GM12892 (cell line): ENCODE measurements around the gene AAK1.

Source experiments
- POLR2A ChIP-seq: IDR thresholded peaks from 2 replicates; pipeline ENCODE4 v1.6.1; 2011; ENCODE audit warnings: low read depth, low read length, control low read depth
- POLR2AphosphoS5 ChIP-seq: IDR thresholded peaks from 2 replicates; pipeline ENCODE4 v1.6.1; 2011; ENCODE audit warnings: low read depth, low read length, control low read depth
- TAF1 ChIP-seq: IDR thresholded peaks from 2 replicates; pipeline ENCODE4 v1.6.1; 2011; ENCODE audit warnings: low read depth, mild to moderate bottlenecking, control low read depth, low read length, borderline replicate concordance

GRCh38 chr2:69597105-69597504, 46.4 kb downstream of the AAK1 start:
- TF ChIP-seq POLR2AphosphoS5 (no peak), POLR2A (no peak), TAF1 (no peak)
